ENCODE results near the gene SARDH.

Gene SARDH

GRCh38 chr9:133653638-133654037 is 84.5 kb downstream of the SARDH start:
- DNase-seq (ENCODE audit: low spot score) (no peak), FAIRE-seq (no peak)

- DNase-seq (ENCODE audit: low spot score) (no peak), FAIRE-seq (no peak)
These were observed 88.1 kb downstream of the SARDH start for GRCh38 chr9:133650026-133650425.

- FAIRE-seq (no peak), DNase-seq (ENCODE audit: low spot score) (no peak)
These were observed 89.0 kb downstream of the SARDH start for GRCh38 chr9:133649194-133649593.

GRCh38 chr9:133647765-133648469 is 90.2 kb downstream of the SARDH start:
- FAIRE-seq (no peak), DNase-seq (ENCODE audit: low spot score) (no peak)

GRCh38 chr9:133647148-133647547 is 91.0 kb downstream of the SARDH start:
- DNase-seq (ENCODE audit: low spot score) = no peak
- no peak for FAIRE-seq

GRCh38 chr9:133645021-133645765 is 93.0 kb downstream of the SARDH start:
- DNase-seq (ENCODE audit: low spot score) = no peak
- FAIRE-seq = no peak

GRCh38 chr9:133643978-133644760 is 94.0 kb downstream of the SARDH start:
- FAIRE-seq = no peak
- DNase-seq (ENCODE audit: low spot score) = no peak

- FAIRE-seq (no peak), DNase-seq (ENCODE audit: low spot score) (no peak)
These were observed 94.8 kb downstream of the SARDH start for GRCh38 chr9:133643362-133643755.

GRCh38 chr9:133642708-133643361 is 95.3 kb downstream of the SARDH start:
- no peak for FAIRE-seq
- DNase-seq (ENCODE audit: low spot score) = no peak

- DNase-seq (ENCODE audit: low spot score) (no peak), FAIRE-seq (no peak)
These were observed 96.1 kb downstream of the SARDH start for GRCh38 chr9:133641861-133642595.

GRCh38 chr9:133641396-133641655 is 96.8 kb downstream of the SARDH start:
- FAIRE-seq = no peak
- no peak for DNase-seq (ENCODE audit: low spot score)

- no peak for FAIRE-seq
These were observed 97.4 kb downstream of the SARDH start for GRCh38 chr9:133640580-133641395.

GRCh38 chr9:133640160-133640559 is 98.0 kb downstream of the SARDH start:
- FAIRE-seq = no peak
- no peak for DNase-seq (ENCODE audit: low spot score)

More at GRCh38 chr9:133640580-133641395, 97.4 kb downstream of the SARDH start:
- DNase-seq (ENCODE audit: low spot score) = no peak

- FAIRE-seq (no peak), DNase-seq (ENCODE audit: low spot score) (no peak)
These were observed 98.5 kb downstream of the SARDH start for GRCh38 chr9:133639613-133640012.

GRCh38 chr9:133638711-133639110 is 99.4 kb downstream of the SARDH start:
- FAIRE-seq = no peak

GRCh38 chr9:133638076-133638475 is 100.1 kb downstream of the SARDH start:
- no peak for FAIRE-seq
- DNase-seq (ENCODE audit: low spot score) = no peak

More at GRCh38 chr9:133638711-133639110, 99.4 kb downstream of the SARDH start:
- DNase-seq (ENCODE audit: low spot score) = no peak

GRCh38 chr9:133637451-133638055 is 100.6 kb downstream of the SARDH start:
- DNase-seq (ENCODE audit: low spot score) (no peak), FAIRE-seq (no peak)

GRCh38 chr9:133636902-133637301 is 101.2 kb downstream of the SARDH start:
- DNase-seq (ENCODE audit: low spot score) (no peak), FAIRE-seq (no peak)

Measured in RCC 7860 (cell line).